CD8-positive, alpha-beta memory T cell (primary cell): ENCODE results near the gene CA10. TPM values are rescaled to one million over a fixed set of nuclear protein-coding genes. Genes with fewer than 3 reads are reported as not detected.

ENCODE experiments used
- CTCF ChIA-PET: fragments of 350-600 bp; sonication (Branson Sonifier 250); formaldehyde crosslinking; loops from one replicate; lab custom pipeline; 2021; ENCODE audit warnings: antibody characterized with exemption; lab: Charles Lee
- POLR2A ChIA-PET: fragments of 350-600 bp; sonication (Branson Sonifier 250); formaldehyde crosslinking; loops from one replicate; lab custom pipeline; 2021; ENCODE audit warnings: antibody characterized with exemption; lab: Charles Lee
- DNase-seq, 5 donors: peaks; one replicate each; pipeline versions ENCODE4 v3.0.0 to v3.0.0-alpha.2; 2020 to 2022; ENCODE audit warnings: mixed read lengths in 1 of 5
- H3K27ac ChIP-seq: one replicate; pipeline ENCODE4 v1.7.0; 2013; ENCODE audit warnings: low read depth, mild to moderate bottlenecking, low read length, moderate library complexity
- H3K27me3 ChIP-seq: 2 replicates; pipeline ENCODE4 v1.7.0; 2013; ENCODE audit warnings: low read length, mild to moderate bottlenecking; ENCODE audit not compliant: insufficient read depth, poor library complexity, severe bottlenecking
- H3K36me3 ChIP-seq: 2 replicates; pipeline ENCODE4 v1.7.0; 2013; ENCODE audit warnings: mild to moderate bottlenecking, low read length, moderate library complexity; ENCODE audit not compliant: insufficient read depth
- H3K4me1 ChIP-seq: 2 replicates; pipeline ENCODE4 v1.7.0; 2013; ENCODE audit warnings: mild to moderate bottlenecking, low read length, moderate library complexity; ENCODE audit not compliant: insufficient read depth
- H3K4me3 ChIP-seq: 2 replicates; pipeline ENCODE4 v1.7.0; 2013; ENCODE audit warnings: mild to moderate bottlenecking, low read length
- H3K9me3 ChIP-seq: 2 replicates; pipeline ENCODE4 v1.7.0; 2013; ENCODE audit warnings: mild to moderate bottlenecking, low read length
- H3K27ac Mint-ChIP-seq, 8 donors: one replicate each; pipeline ENCODE4 v1.8.0; 2020 to 2021; ENCODE audit warnings: mixed read lengths in 8 of 8, mild to moderate bottlenecking in 6 of 8, inconsistent platforms in 3 of 8, moderate library complexity in 3 of 8
- H3K27me3 Mint-ChIP-seq, 2 donors: one replicate each; pipeline ENCODE4 v1.8.0; 2020 to 2021; ENCODE audit warnings: mixed read lengths in 2 of 2, mild to moderate bottlenecking in 1 of 2, moderate library complexity in 1 of 2
- H3K36me3 Mint-ChIP-seq, 3 donors: one replicate each; pipeline ENCODE4 v1.8.0; 2020 to 2021; ENCODE audit warnings: mixed read lengths in 3 of 3, inconsistent platforms in 1 of 3, mild to moderate bottlenecking in 1 of 3
- H3K4me1 Mint-ChIP-seq, 3 donors: one replicate each; pipeline ENCODE4 v1.8.0; 2020 to 2021; ENCODE audit warnings: mixed read lengths in 3 of 3, inconsistent platforms in 1 of 3, mild to moderate bottlenecking in 1 of 3
- H3K4me3 Mint-ChIP-seq, 7 donors: one replicate each; pipeline ENCODE4 v1.8.0; 2020 to 2021; ENCODE audit warnings: mixed read lengths in 7 of 7, mild to moderate bottlenecking in 6 of 7, moderate library complexity in 4 of 7, inconsistent platforms in 2 of 7
- H3K9me3 Mint-ChIP-seq, 5 donors: one replicate each; pipeline ENCODE4 v1.8.0; 2020 to 2022; ENCODE audit warnings: mixed read lengths in 5 of 5, mild to moderate bottlenecking in 3 of 5, moderate library complexity in 2 of 5, inconsistent platforms in 1 of 5
- polyA plus RNA-seq: library from polyadenylated mRNA; unstranded; fragments of 300-500 nt; fragmentation: Illumina TruSeq; gene quantifications from one replicate; pipeline ENCODE4 v1.2.3, GENCODE V29; 2021
- total RNA-seq, 2 experiments: library from RNA; stranded (reverse); gene quantifications; one replicate each; pipeline ENCODE4 v1.2.3, GENCODE V29; 2021

CA10 gene
- total and polyA plus RNA-seq, 3 experiments from 2014 or later, result 0.18 TPM; not detected in 2

DNA sequence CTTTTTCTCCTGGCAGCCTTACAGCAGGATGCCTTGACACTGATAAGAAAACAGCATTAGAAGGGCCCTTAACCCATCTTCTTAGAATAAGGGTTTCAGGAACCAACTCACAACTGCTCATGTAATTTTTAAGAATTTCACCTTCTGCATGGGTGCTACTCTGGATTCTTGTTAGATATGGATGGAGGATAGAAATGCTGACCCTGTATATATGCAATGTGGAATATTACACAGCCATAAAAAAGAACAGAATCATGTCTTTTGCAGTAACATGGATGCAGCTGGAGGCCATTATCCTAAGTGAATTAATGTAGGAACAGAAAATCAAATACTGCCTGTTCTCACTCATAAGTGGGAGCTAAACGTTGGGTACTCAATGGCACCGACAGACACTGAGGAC lies 423.5 kb downstream of the CA10 start:
- POLR2A ChIA-PET, result no interaction called here
- Histone ChIP-seq H3K9me3 (no peaks in the 10 kb centered on the region), H3K27ac (no peak overlapping the region), H3K36me3 (no peaks in the 10 kb centered on the region), H3K4me3 (no peak overlapping the region), H3K4me1 (no peaks in the 10 kb centered on the region), H3K27me3 (no peaks in the 10 kb centered on the region)
- Mint-ChIP-seq H3K9me3 (no peaks in the 10 kb centered on the region), H3K27me3 (peaks cover 5% of the 10 kb centered on the region in 2 donors), H3K27ac (no peak overlapping the region), H3K36me3 (no peaks in the 10 kb centered on the region), H3K4me3 (no peak overlapping the region), H3K4me1 (no peaks in the 10 kb centered on the region)
- CTCF ChIA-PET, result no interaction called here
- no peak for DNase-seq

DNA sequence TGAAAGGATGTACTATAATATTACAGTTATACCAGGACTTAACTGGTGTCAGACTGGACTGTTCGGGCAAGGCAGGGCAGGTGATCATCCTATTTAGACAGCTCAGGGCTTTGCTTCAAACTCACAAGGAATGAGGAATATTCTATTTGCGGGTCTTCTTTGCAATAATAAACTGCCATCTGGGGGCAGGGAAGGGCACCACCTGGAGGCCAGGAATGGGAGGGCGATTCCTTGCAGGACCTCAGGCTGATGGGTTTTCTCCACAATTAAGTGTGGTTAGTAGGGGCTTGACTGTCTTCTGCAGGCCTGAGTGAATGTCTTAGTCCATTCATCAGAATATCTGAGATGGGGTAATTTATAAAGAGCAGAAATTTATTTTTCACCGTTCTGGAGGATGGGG lies 424.1 kb downstream of the CA10 start:
- H3K36me3 Mint-ChIP-seq, result no peaks in the 10 kb centered on the region
- no peak overlapping the region for H3K27ac ChIP-seq
- POLR2A ChIA-PET, result no interaction called here
- no peaks in the 10 kb centered on the region for H3K4me1 ChIP-seq
- H3K4me1 Mint-ChIP-seq, result no peaks in the 10 kb centered on the region
- CTCF ChIA-PET, result no interaction called here
- H3K36me3 ChIP-seq, result no peaks in the 10 kb centered on the region
- DNase-seq, result no peak
- no peak overlapping the region for H3K4me3 Mint-ChIP-seq
- peaks cover 5% of the 10 kb centered on the region in 2 donors for H3K27me3 Mint-ChIP-seq
- H3K27ac Mint-ChIP-seq, result peak overlapping the region in 2 of 8 donors; percentile 37 to 61
- H3K4me3 ChIP-seq, result no peak overlapping the region
- H3K27me3 ChIP-seq, result no peaks in the 10 kb centered on the region
- no peaks in the 10 kb centered on the region for H3K9me3 Mint-ChIP-seq
- no peaks in the 10 kb centered on the region for H3K9me3 ChIP-seq

DNA sequence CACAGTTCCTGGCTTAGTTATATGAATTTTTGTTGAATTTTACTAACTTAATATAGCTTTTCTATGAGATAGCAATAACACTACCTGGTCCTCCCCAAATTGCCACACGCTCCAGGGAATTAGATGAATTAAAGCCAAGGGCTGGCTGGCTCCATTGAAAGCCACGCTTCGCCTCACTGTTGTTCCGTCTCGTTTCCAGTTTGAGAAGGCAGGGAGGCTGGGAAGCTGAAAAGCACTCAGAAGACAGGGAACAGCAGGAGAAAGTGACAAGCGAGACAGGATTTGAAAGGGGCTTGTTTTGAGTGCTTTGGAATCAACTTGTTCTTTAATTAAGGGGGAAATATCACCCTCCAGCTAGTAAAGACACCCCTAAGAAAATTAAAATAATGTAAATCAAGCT lies 425.3 kb downstream of the CA10 start:
- H3K4me1 ChIP-seq, result no peaks in the 10 kb centered on the region
- H3K9me3 ChIP-seq, result no peaks in the 10 kb centered on the region
- no peaks in the 10 kb centered on the region for H3K36me3 ChIP-seq
- no peaks in the 10 kb centered on the region for H3K36me3 Mint-ChIP-seq
- no peaks in the 10 kb centered on the region for H3K9me3 Mint-ChIP-seq
- H3K27ac Mint-ChIP-seq, result no peak overlapping the region
- ChIA-PET CTCF (no interaction called here), POLR2A (no interaction called here)
- H3K27me3 Mint-ChIP-seq, result peaks cover 5 to 11% of the 10 kb centered on the region in 2 donors
- DNase-seq, result no peak
- H3K4me3 Mint-ChIP-seq, result no peak overlapping the region
- H3K27ac ChIP-seq, result no peak overlapping the region
- H3K27me3 ChIP-seq, result no peaks in the 10 kb centered on the region
- no peaks in the 10 kb centered on the region for H3K4me1 Mint-ChIP-seq
- H3K4me3 ChIP-seq, result no peak overlapping the region

DNA sequence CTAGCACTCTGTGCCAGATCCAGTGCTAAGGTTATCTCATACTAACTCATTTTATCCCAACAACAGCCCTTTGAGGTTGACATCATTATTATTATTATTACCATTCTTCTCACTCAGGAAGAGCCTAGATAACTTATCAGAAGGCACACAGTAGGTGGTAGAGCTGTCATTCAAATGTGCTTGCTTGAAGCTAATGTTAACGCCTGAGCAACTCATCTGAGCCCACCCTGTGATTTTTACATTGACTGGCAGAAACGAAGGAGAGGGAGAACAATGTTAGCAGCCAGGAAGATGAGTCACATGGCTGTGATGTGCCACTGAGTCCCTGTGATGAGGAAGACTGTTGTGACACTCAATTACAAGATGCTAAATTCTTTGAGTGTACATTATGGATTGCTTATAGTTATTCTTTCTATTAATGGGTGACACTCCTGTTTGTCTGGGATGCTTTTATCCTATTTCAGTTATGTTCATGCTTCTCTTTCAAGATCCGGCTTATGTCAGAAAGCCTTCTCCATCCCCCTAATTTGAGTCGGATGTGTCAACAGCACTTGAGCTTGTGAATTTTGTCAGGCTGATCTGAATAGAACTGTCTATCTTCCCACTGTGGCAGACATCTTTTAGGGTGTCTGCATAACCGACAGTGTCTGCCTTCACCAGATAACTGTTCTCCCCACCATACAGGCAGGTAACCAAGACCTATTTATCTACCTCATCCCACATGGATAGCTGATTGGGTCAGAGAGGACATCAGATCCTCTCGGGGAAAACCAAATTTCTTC lies 426.4 kb downstream of the CA10 start:
- Histone ChIP-seq H3K27ac (no peak overlapping the region), H3K4me3 (no peak overlapping the region), H3K27me3 (no peaks in the 10 kb centered on the region), H3K36me3 (no peaks in the 10 kb centered on the region), H3K4me1 (no peaks in the 10 kb centered on the region), H3K9me3 (no peaks in the 10 kb centered on the region)
- Mint-ChIP-seq H3K27me3 (peaks cover 5 to 11% of the 10 kb centered on the region in 2 donors), H3K4me1 (no peaks in the 10 kb centered on the region), H3K27ac (no peak overlapping the region), H3K36me3 (no peaks in the 10 kb centered on the region), H3K4me3 (no peak overlapping the region), H3K9me3 (no peaks in the 10 kb centered on the region)
- DNase-seq, result no peak
- POLR2A ChIA-PET, result no interaction called here
- CTCF ChIA-PET, result no interaction called here

DNA sequence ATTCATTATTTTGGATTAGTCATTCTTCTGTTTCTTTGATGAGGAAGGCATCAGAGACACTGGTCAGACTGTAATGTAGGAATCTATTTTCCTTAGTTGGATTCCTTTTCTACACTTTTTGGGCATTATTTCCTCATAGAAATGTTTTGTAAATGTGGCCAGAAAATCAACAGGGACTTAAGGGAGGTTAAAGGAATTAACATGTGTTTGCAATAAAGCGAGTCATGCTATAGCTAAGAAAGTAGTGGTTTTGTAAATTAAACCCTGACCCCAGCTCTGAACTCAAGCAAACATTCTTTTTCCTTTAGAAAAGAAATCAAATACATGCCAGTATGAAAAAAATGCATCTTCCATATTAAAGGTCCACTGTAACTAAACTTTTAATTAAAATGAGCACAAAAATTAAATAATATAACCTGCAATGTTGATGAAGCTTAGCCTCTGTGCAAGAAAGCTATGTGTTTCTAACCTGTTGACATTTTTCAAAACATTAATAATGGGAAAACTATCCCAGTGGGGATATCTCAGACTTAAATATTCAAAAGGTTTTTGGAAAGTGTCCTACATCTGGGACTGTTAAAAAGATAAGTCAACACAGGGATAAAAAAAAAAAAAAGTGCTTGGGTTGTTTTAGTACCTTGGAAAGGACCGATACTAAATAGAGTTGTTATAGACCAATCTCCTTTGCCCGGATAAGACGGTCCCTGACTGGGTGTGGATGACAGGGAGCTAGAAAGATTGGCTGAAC lies 428.0 kb downstream of the CA10 start:
- CTCF ChIA-PET, result no interaction called here
- H3K27ac Mint-ChIP-seq, result no peak overlapping the region
- H3K4me1 ChIP-seq, result no peaks in the 10 kb centered on the region
- POLR2A ChIA-PET, result no interaction called here
- DNase-seq, result no peak
- H3K27me3 Mint-ChIP-seq, result peaks cover 5 to 11% of the 10 kb centered on the region in 2 donors
- no peaks in the 10 kb centered on the region for H3K9me3 Mint-ChIP-seq
- H3K27me3 ChIP-seq, result no peaks in the 10 kb centered on the region
- H3K36me3 ChIP-seq, result no peaks in the 10 kb centered on the region
- H3K36me3 Mint-ChIP-seq, result no peaks in the 10 kb centered on the region
- H3K27ac ChIP-seq, result no peak overlapping the region
- H3K4me3 ChIP-seq, result no peak overlapping the region
- no peaks in the 10 kb centered on the region for H3K4me1 Mint-ChIP-seq
- no peak overlapping the region for H3K4me3 Mint-ChIP-seq
- H3K9me3 ChIP-seq, result no peaks in the 10 kb centered on the region

DNA sequence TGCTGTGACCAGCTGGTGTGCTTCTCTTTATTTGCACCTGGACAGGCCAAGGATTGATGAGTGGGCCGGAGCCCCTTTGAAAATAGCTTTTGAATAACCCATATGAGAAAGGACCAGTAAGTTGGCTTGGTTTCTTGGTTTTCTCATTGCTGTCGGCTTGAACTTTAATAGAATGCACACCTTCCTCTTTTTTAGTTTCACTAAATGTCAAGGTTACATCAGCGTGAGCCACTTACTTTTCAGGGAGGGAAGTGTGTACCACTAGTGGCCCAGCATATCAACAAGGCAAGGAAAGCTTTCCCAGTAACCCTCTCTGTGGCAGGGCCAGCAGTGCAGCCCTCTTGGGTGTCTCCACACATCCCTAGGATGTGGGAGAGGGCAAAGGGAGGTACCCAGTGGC lies 433.3 kb downstream of the CA10 start:
- H3K4me1 Mint-ChIP-seq, result no peaks in the 10 kb centered on the region
- Histone ChIP-seq H3K4me1 (no peaks in the 10 kb centered on the region), H3K9me3 (no peaks in the 10 kb centered on the region), H3K27ac (no peak overlapping the region), H3K4me3 (no peak overlapping the region), H3K27me3 (no peaks in the 10 kb centered on the region), H3K36me3 (no peaks in the 10 kb centered on the region)
- ChIA-PET CTCF (interaction anchor here (1.4 kb wide), 1 partner anchor 13 kb away, joined by 3 read pairs; no protein-coding TSS in a partner anchor), POLR2A (no interaction called here)
- no peak for DNase-seq
- peaks cover 0 to 6% of the 10 kb centered on the region in 2 donors for H3K27me3 Mint-ChIP-seq
- H3K9me3 Mint-ChIP-seq, result peaks cover 0 to 5% (median 2%) of the 10 kb centered on the region in 5 donors
- no peak overlapping the region for H3K4me3 Mint-ChIP-seq
- no peaks in the 10 kb centered on the region for H3K36me3 Mint-ChIP-seq
- no peak overlapping the region for H3K27ac Mint-ChIP-seq

DNA sequence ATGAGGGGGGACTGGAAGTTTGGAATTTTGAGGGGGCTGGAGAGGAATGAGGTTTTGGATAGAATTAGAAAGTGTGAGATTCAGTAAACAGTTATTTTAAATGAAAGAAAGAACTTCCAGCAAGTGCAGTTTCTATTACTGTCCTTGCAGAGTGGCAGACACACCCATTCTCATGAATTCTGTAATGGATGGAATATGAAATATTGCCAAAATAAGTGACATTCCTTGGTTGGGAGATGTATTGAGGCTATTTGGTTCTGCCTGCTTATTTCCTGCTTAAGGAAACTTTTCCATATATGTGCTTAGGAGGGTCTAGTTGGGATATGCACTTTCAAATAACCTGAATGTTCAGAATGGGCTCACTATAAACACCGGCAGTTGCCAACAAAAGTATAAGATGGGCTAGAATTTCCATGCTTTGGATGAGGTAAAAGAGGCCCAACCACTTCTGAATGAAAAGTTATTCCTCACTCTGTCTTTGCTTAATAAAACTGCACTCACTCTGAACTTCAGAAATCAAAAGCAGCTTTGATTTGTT lies 434.4 kb downstream of the CA10 start:
- no peaks in the 10 kb centered on the region for H3K4me1 Mint-ChIP-seq
- ChIA-PET CTCF (interaction anchor here (1.4 kb wide), 1 partner anchor 12 kb away, joined by 3 read pairs; no protein-coding TSS in a partner anchor), POLR2A (no interaction called here)
- H3K27ac Mint-ChIP-seq, result no peak overlapping the region
- no peak overlapping the region for H3K27ac ChIP-seq
- H3K4me1 ChIP-seq, result no peaks in the 10 kb centered on the region
- H3K36me3 ChIP-seq, result no peaks in the 10 kb centered on the region
- no peak overlapping the region for H3K4me3 ChIP-seq
- no peaks in the 10 kb centered on the region for H3K36me3 Mint-ChIP-seq
- no peaks in the 10 kb centered on the region for H3K27me3 ChIP-seq
- no peaks in the 10 kb centered on the region for H3K9me3 ChIP-seq
- H3K4me3 Mint-ChIP-seq, result no peak overlapping the region
- H3K27me3 Mint-ChIP-seq, result peaks cover 0 to 4% of the 10 kb centered on the region in 2 donors
- H3K9me3 Mint-ChIP-seq, result peaks cover 0 to 5% (median 2%) of the 10 kb centered on the region in 5 donors
- no peak for DNase-seq

DNA sequence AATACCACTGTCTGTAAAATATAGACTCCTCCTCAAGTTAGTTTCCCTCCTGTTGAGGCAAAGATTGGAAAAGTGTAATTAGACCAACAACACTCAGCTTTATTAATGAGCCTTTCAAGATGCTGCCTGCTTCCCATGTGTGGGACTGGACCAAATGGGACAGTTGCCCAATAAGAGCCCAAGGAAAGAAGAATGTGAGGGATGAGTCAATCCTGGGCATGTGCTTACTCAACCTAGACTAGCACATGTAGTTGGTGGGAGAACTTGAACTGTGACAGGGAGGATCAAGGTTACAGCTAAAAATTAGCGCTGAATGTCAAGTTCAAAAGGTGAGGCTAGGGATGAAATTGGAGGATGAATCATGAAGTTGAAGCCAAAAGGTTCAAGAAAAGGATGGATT lies 435.5 kb downstream of the CA10 start:
- POLR2A ChIA-PET, result no interaction called here
- DNase-seq, result no peak
- no peak overlapping the region for H3K4me3 Mint-ChIP-seq

More for the DNA sequence above, 435.5 kb downstream of the CA10 start:
- Histone ChIP-seq H3K4me1 (no peaks in the 10 kb centered on the region), H3K9me3 (no peaks in the 10 kb centered on the region), H3K27me3 (no peaks in the 10 kb centered on the region), H3K27ac (no peak overlapping the region), H3K4me3 (no peak overlapping the region), H3K36me3 (no peaks in the 10 kb centered on the region)
- Mint-ChIP-seq H3K27ac (no peak overlapping the region), H3K4me1 (no peaks in the 10 kb centered on the region), H3K36me3 (no peaks in the 10 kb centered on the region), H3K27me3 (no peaks in the 10 kb centered on the region), H3K9me3 (peaks cover 0 to 6% (median 2%) of the 10 kb centered on the region in 5 donors)
- CTCF ChIA-PET, result no interaction called here
